Chondrocyte (in vitro differentiated cells): Measurements from ENCODE around the gene METTL27. TPM values are rescaled to one million over a fixed set of nuclear protein-coding genes. Genes with fewer than 3 reads are reported as not detected.

Experiments used
- DNase-seq: peaks from one replicate; pipeline ENCODE4 v3.0.0; 2021; ENCODE audit warnings: mixed read lengths, low spot score
- H3K27ac Mint-ChIP-seq: one replicate; pipeline ENCODE4 v1.8.0; 2021; ENCODE audit warnings: mild to moderate bottlenecking, moderate library complexity, mixed read lengths; ENCODE audit not compliant: unreplicated experiment
- H3K27me3 Mint-ChIP-seq: 2 replicates; pipeline ENCODE4 v1.8.0; 2021; ENCODE audit warnings: low read depth, mixed read lengths
- H3K36me3 Mint-ChIP-seq: 2 replicates; pipeline ENCODE4 v1.8.0; 2021; ENCODE audit warnings: low read depth, mixed read lengths
- H3K4me1 Mint-ChIP-seq: 2 replicates; pipeline ENCODE4 v1.8.0; 2021; ENCODE audit warnings: low read depth, mild to moderate bottlenecking, mixed read lengths
- H3K4me3 Mint-ChIP-seq: one replicate; pipeline ENCODE4 v1.8.0; 2021; ENCODE audit warnings: mild to moderate bottlenecking, moderate library complexity, mixed read lengths; ENCODE audit not compliant: unreplicated experiment
- H3K9me3 Mint-ChIP-seq: 2 replicates; pipeline ENCODE4 v1.8.0; 2021; ENCODE audit warnings: low read depth, mixed read lengths
- CTCF ChIP-seq: fragments of 200-600 bp; sonication (generic); IDR thresholded peaks from 2 replicates; pipeline ENCODE4 v1.5.0; 2021; ENCODE audit warnings: antibody characterized with exemption, mild to moderate bottlenecking, moderate library complexity
- total RNA-seq: library from RNA; stranded (reverse); gene quantifications from 3 replicates; pipeline ENCODE4 v1.2.1, GENCODE V29; 2021

Gene METTL27
- total RNA-seq, 1 donor from 2014 or later: 0.99 TPM

GRCh38 chr7:73831834-73832651, 10.3 kb downstream of the METTL27 start:
- no peak for DNase-seq
- H3K4me1 Mint-ChIP-seq: peaks cover 18% of the 10 kb centered on the region
- H3K9me3 Mint-ChIP-seq: no peaks in the 10 kb centered on the region
- no peak for TF ChIP-seq CTCF
- H3K36me3 Mint-ChIP-seq: no peaks in the 10 kb centered on the region
- H3K27me3 Mint-ChIP-seq: no peaks in the 10 kb centered on the region
- no peak overlapping the region for H3K27ac Mint-ChIP-seq
- H3K4me3 Mint-ChIP-seq: no peak overlapping the region

GRCh38 chr7:73831584-73831833, 10.8 kb downstream of the METTL27 start:
- Mint-ChIP-seq H3K9me3 (no peaks in the 10 kb centered on the region), H3K4me3 (no peak overlapping the region), H3K27ac (no peak overlapping the region), H3K27me3 (no peaks in the 10 kb centered on the region), H3K4me1 (peaks cover 21% of the 10 kb centered on the region), H3K36me3 (no peaks in the 10 kb centered on the region)
- no peak for TF ChIP-seq CTCF
- no peak for DNase-seq

GRCh38 chr7:73830681-73831583, 11.4 kb downstream of the METTL27 start, which contains the start of gene CLDN4:
CLDN4 (plus strand) TSS chr7:73830996; CDS start chr7:73831202, 206 bp downstream.
- Mint-ChIP-seq H3K4me1 (peaks cover 21% of the 10 kb centered on the region), H3K36me3 (no peaks in the 10 kb centered on the region), H3K4me3 (no peak within 1 kb of the TSS), H3K27ac (no peak within 1 kb of the TSS), H3K9me3 (no peaks in the 10 kb centered on the region), H3K27me3 (no peaks in the 10 kb centered on the region)
- no peak for TF ChIP-seq CTCF
- DNase-seq: no peak

- no peaks in the 10 kb centered on the region for H3K27me3 Mint-ChIP-seq
- no peak overlapping the region for H3K27ac Mint-ChIP-seq
- no peak for TF ChIP-seq CTCF
- H3K4me3 Mint-ChIP-seq: no peak overlapping the region
- no peaks in the 10 kb centered on the region for H3K36me3 Mint-ChIP-seq
- no peak for DNase-seq
- H3K4me1 Mint-ChIP-seq: peaks cover 21% of the 10 kb centered on the region
- no peaks in the 10 kb centered on the region for H3K9me3 Mint-ChIP-seq
Observed at GRCh38 chr7:73829921-73830680, 12.2 kb downstream of the METTL27 start.

- no peaks in the 10 kb centered on the region for H3K36me3 Mint-ChIP-seq
- H3K9me3 Mint-ChIP-seq: no peaks in the 10 kb centered on the region
- H3K4me1 Mint-ChIP-seq: peaks cover 21% of the 10 kb centered on the region
- DNase-seq: no peak
- no peak overlapping the region for H3K27ac Mint-ChIP-seq
- H3K27me3 Mint-ChIP-seq: no peaks in the 10 kb centered on the region
- no peak overlapping the region for H3K4me3 Mint-ChIP-seq
- TF ChIP-seq CTCF: no peak
Observed at GRCh38 chr7:73829505-73829904, 12.8 kb downstream of the METTL27 start.
